Endothelial cell of umbilical vein (primary cell): ENCODE results near the gene BCR. TPM values are rescaled to one million over a fixed set of nuclear protein-coding genes. Genes with fewer than 3 reads are reported as not detected.

Experiments
- BruUV-seq: library from RNA; stranded (reverse); fragments of 400-500 nt; replicated peaks from 2 replicates; lab custom pipeline; 2021; lab: Mats Ljungman, UMichigan
- CTCF ChIA-PET: fragments of 300-600, 350-600 bp; sonication (Branson Sonifier 250); formaldehyde crosslinking; loops from one replicate; lab custom pipeline; 2021; ENCODE audit warnings: antibody characterized with exemption, inconsistent platforms; lab: Charles Lee
- POLR2A ChIA-PET: fragments of 300-600, 350-600 bp; sonication (Branson Sonifier 250); formaldehyde crosslinking; loops from one replicate; lab custom pipeline; 2021; ENCODE audit warnings: antibody characterized with exemption, inconsistent platforms; lab: Charles Lee
- DNase-seq: peaks from one replicate; pipeline ENCODE4 v3.0.0-alpha.2; 2011; ENCODE audit warnings: low read depth, low spot score
- FAIRE-seq: peaks from 2 replicates; lab custom pipeline; 2011; peaks lifted over from hg19 to GRCh38; lab: Jason Lieb, UNC
- H2AFZ ChIP-seq: 2 replicates; pipeline ENCODE4 v1.6.0; 2012; ENCODE audit warnings: low read depth, low read length, control low read depth, inconsistent platforms
- H3K27ac ChIP-seq: 2 replicates; pipeline ENCODE4 v1.5.1; 2011; ENCODE audit warnings: low read depth, mild to moderate bottlenecking, control low read depth, low read length, moderate library complexity; ENCODE audit not compliant: insufficient read depth
- H3K27me3 ChIP-seq, 2 experiments: 2 replicates each; pipeline versions ENCODE4 v1.6.0 to v1.6.1; 2011; ENCODE audit warnings: low read length in 2 of 2, mixed read lengths in 1 of 2; ENCODE audit not compliant: control insufficient read depth in 2 of 2, insufficient read depth in 2 of 2
- H3K36me3 ChIP-seq, 2 experiments: 2 replicates in 1 of 2; 3 replicates in 1 of 2; pipeline ENCODE4 v1.5.1; 2011; ENCODE audit warnings: low read length in 2 of 2, mild to moderate bottlenecking in 1 of 2, moderate library complexity in 1 of 2; ENCODE audit not compliant: control insufficient read depth in 2 of 2, insufficient read depth in 2 of 2; ENCODE audit errors: extremely low read depth in 1 of 2
- H3K4me1 ChIP-seq: 3 replicates; pipeline ENCODE4 v1.5.1; 2011; ENCODE audit warnings: mild to moderate bottlenecking, low read length; ENCODE audit not compliant: control insufficient read depth, insufficient read depth; ENCODE audit errors: extremely low read depth
- H3K4me2 ChIP-seq: 2 replicates; pipeline ENCODE4 v1.6.1; 2011; ENCODE audit warnings: low read length, control low read depth, mixed read lengths; ENCODE audit not compliant: insufficient read depth
- H3K4me3 ChIP-seq, 3 experiments: fragments of 200-600 bp in 1 of 3; sonication (generic), shearing (Covaris generic) in 1 of 3; replicated peaks in 1 of 3; 2 replicates each; pipeline ENCODE4 v1.5.1; 2011 to 2016; ENCODE audit warnings: control low read depth in 3 of 3, low read length in 3 of 3, mild to moderate bottlenecking in 2 of 3, inconsistent platforms in 1 of 3, low read depth in 1 of 3, moderate library complexity in 1 of 3; ENCODE audit not compliant: insufficient read depth in 1 of 3
- H3K79me2 ChIP-seq: 2 replicates; pipeline ENCODE4 v1.6.0; 2012; ENCODE audit warnings: low read length, inconsistent platforms; ENCODE audit not compliant: control insufficient read depth, insufficient read depth
- H3K9ac ChIP-seq: replicated peaks from 2 replicates; pipeline ENCODE3; 2011; ENCODE audit warnings: low read length, control low read depth; ENCODE audit not compliant: insufficient read depth; ENCODE audit errors: extremely low read depth
- H3K9me1 ChIP-seq: replicated peaks from 3 replicates; pipeline ENCODE4 v1.6.0; 2011; ENCODE audit warnings: mild to moderate bottlenecking, low read length; ENCODE audit not compliant: control insufficient read depth, insufficient read depth; ENCODE audit errors: extremely low read depth
- H3K9me3 ChIP-seq: replicated peaks from 2 replicates; pipeline ENCODE4 v1.5.1; 2012; ENCODE audit warnings: low read length, inconsistent platforms; ENCODE audit not compliant: control insufficient read depth, insufficient read depth
- H4K20me1 ChIP-seq: replicated peaks from 2 replicates; pipeline ENCODE3; 2011; ENCODE audit warnings: mild to moderate bottlenecking, low read length; ENCODE audit not compliant: control insufficient read depth, insufficient read depth; ENCODE audit errors: extremely low read depth
- EZH2 ChIP-seq: IDR thresholded peaks from 2 replicates; pipeline ENCODE4 v1.6.1; 2012; ENCODE audit warnings: borderline replicate concordance, low read depth, mild to moderate bottlenecking, moderate library complexity, low read length, inconsistent platforms; ENCODE audit not compliant: severe bottlenecking
- FOS ChIP-seq: IDR thresholded peaks from 2 replicates; pipeline ENCODE4 v1.6.1; 2011; ENCODE audit warnings: mild to moderate bottlenecking, low read length, moderate library complexity, borderline replicate concordance; ENCODE audit not compliant: insufficient read depth
- GATA2 ChIP-seq: IDR thresholded peaks from 2 replicates; pipeline ENCODE4 v1.7.0; 2011; ENCODE audit warnings: low read depth, mild to moderate bottlenecking, moderate library complexity, mixed read lengths, low read length; ENCODE audit not compliant: insufficient read length, insufficient read depth
- JUN ChIP-seq: IDR thresholded peaks from 2 replicates; pipeline ENCODE4 v1.6.1; 2011; ENCODE audit warnings: borderline replicate concordance, low read depth; ENCODE audit not compliant: insufficient read length, insufficient read depth
- MYC ChIP-seq: IDR thresholded peaks from one replicate; pipeline ENCODE4 v1.6.1; 2011; ENCODE audit warnings: mild to moderate bottlenecking, low read depth, low read length
- POLR2A ChIP-seq: IDR thresholded peaks from 2 replicates; pipeline ENCODE4 v1.6.1; 2012; ENCODE audit warnings: low read depth, mild to moderate bottlenecking, control low read depth, low read length
- POLR2AphosphoS5 ChIP-seq: IDR thresholded peaks from 2 replicates; pipeline ENCODE4 v1.6.1; 2012; ENCODE audit warnings: low read depth, mild to moderate bottlenecking, control low read depth, low read length, moderate library complexity; ENCODE audit not compliant: insufficient read depth
- dilution Hi-C: fragments of 300-500 bp; cut with MboI; formaldehyde crosslinking; loops from one replicate; pipeline ENCODE4 v1.15.0; 2019; ENCODE audit warnings: low sequenced_read_pairs; ENCODE audit not compliant: extremely low pct_ligation_motif_present
- intact Hi-C: fragments of 100-400 bp; cut with micrococcal nuclease; formaldehyde crosslinking; loops from one replicate; pipeline ENCODE4 v1.10.0; 2022
- polyA plus RNA-seq, 4 experiments: library from polyadenylated mRNA; depleted of rRNA in 3 of 4; stranded (reverse) in 3 of 4; unstranded in 1 of 4; fragments of >200 nt; gene quantifications; 2 replicates each; pipeline versions ENCODE4 v1.2.1 to v1.2.3, GENCODE V29; 2011 to 2012; ENCODE audit warnings: missing spikeins in 1 of 4
- total RNA-seq: library from RNA; stranded (reverse); gene quantifications from 2 replicates; pipeline ENCODE4 v1.2.3, GENCODE V29; 2021
- TF ChIP-seq, protein P1 (sequence below), 2 donors: IDR thresholded peaks; 1 replicate in 1 of 2; 2 replicates in 1 of 2; pipeline ENCODE4 v1.5.1; 2011; ENCODE audit warnings: low read length in 2 of 2, mild to moderate bottlenecking in 2 of 2, moderate library complexity in 2 of 2, control low read depth in 1 of 2, inconsistent platforms in 1 of 2, low read depth in 1 of 2; ENCODE audit not compliant: insufficient read depth in 1 of 2; ENCODE audit errors: extremely low read depth in 1 of 2

Gene BCR
- total and polyA plus RNA-seq, 2 donors (not counting 3 experiments of a cell fraction or from before 2014, with no cell fraction given) = 129 to 141 TPM

DNA sequence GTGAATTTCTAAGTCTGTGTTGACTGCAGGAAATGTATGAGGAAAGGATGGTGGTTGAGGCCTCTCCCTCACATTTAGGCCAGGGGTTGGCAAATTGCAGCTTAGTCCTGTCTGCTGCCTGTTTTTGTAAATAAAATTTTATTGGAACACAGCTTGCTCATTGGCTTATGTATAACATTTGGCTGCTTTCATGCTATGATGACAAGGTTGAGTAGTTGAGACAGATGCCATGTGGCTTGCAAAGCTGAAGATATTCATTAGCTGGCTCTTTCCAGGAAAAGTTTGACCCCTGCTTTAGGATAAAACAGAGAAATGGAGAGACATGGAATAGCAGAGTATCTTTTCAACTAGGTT is 46.2 kb downstream of the BCR start:
- dilution Hi-C loops = no loop called here
- H3K4me3 ChIP-seq = no peak overlapping the region
- intact Hi-C loops = loop anchor here (1.0 to 2.0 kb wide), 2 partner anchors 10 to 14 kb away; no protein-coding TSS in a partner anchor

DNA sequence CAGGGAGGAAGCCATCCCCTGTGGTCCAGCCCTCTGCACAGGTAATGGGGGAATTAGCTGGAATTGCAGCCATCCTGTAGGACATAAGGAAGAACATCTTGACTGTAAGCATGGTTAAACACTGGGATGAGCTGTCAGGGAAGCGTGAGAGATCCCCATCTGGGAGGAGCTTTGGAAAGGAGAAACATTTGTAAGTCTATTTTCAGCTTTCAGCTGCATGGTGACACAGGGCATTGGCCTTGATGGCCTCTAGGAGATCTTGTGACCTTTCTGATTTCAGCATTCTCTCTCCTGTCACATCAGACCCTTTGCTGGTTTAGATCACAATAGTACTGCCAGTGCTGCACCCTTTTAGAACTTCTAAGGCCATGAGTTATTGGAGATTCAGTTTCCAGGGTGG is 47.1 kb downstream of the BCR start:
- Histone ChIP-seq H3K9me1 (no peaks in the 10 kb centered on the region), H3K79me2 (peaks cover 93% of the 10 kb centered on the region), H3K27ac (peak overlapping the region; percentile 29), H3K4me2 (no peak overlapping the region), H3K9ac (no peak overlapping the region), H3K4me1 (peaks cover 54% of the 10 kb centered on the region), H3K4me3 (no peak overlapping the region), H3K9me3 (no peaks in the 10 kb centered on the region), H4K20me1 (no peaks in the 10 kb centered on the region), H3K27me3 (no peaks in the 10 kb centered on the region), H3K36me3 (peaks cover 0 to 3% of the 10 kb centered on the region in 2 experiments), H2AFZ (no peak overlapping the region)
- ChIA-PET POLR2A (no interaction called here), CTCF (interaction anchor here (1.2 to 4.5 kb wide), 3 partner anchors 16 to 55 kb away, joined by 4 to 29 read pairs (median 10); no protein-coding TSS in a partner anchor)
- no peak for FAIRE-seq
- TF ChIP-seq POLR2A (no peak), MYC (no peak), POLR2AphosphoS5 (no peak), EZH2 (no peak), GATA2 (no peak)
- TF ChIP-seq, protein P1, sequence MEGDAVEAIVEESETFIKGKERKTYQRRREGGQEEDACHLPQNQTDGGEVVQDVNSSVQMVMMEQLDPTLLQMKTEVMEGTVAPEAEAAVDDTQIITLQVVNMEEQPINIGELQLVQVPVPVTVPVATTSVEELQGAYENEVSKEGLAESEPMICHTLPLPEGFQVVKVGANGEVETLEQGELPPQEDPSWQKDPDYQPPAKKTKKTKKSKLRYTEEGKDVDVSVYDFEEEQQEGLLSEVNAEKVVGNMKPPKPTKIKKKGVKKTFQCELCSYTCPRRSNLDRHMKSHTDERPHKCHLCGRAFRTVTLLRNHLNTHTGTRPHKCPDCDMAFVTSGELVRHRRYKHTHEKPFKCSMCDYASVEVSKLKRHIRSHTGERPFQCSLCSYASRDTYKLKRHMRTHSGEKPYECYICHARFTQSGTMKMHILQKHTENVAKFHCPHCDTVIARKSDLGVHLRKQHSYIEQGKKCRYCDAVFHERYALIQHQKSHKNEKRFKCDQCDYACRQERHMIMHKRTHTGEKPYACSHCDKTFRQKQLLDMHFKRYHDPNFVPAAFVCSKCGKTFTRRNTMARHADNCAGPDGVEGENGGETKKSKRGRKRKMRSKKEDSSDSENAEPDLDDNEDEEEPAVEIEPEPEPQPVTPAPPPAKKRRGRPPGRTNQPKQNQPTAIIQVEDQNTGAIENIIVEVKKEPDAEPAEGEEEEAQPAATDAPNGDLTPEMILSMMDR (IDR thresholded peaks at IDR 0.05; ENCODE audit: extremely low read depth in 1 of 2, insufficient read depth in 1 of 2, low read depth in 1 of 2, low read length in 2 of 2) = no peak
- BruUV-seq = no TSS peak
- intact Hi-C loops = loop anchor here (2.0 kb wide), 1 partner anchor 13 kb away; no protein-coding TSS in a partner anchor
- dilution Hi-C loops = no loop called here
- no peak for DNase-seq

More for the DNA sequence above, 46.2 kb downstream of the BCR start:
- H3K9me3 ChIP-seq = no peaks in the 10 kb centered on the region
- BruUV-seq = no TSS peak
- H3K27me3 ChIP-seq = no peaks in the 10 kb centered on the region
- H2AFZ ChIP-seq = no peak overlapping the region
- TF ChIP-seq, protein P1 (IDR thresholded peaks at IDR 0.05; ENCODE audit: extremely low read depth in 1 of 2, insufficient read depth in 1 of 2, low read depth in 1 of 2, low read length in 2 of 2) = no peak
- TF ChIP-seq MYC (no peak), EZH2 (no peak), FOS (no peak), JUN (no peak)
- POLR2A ChIA-PET = interaction anchor here (1.1 kb wide), 1 partner anchor 11 kb away, joined by 4 read pairs; no protein-coding TSS in a partner anchor
- H3K36me3 ChIP-seq = peaks cover 0 to under 1% of the 10 kb centered on the region in 2 experiments
- DNase-seq = no peak
- CTCF ChIA-PET = interaction anchor here (0.8 to 4.5 kb wide), 11 partner anchors 8 to 77 kb away, joined by 3 to 29 read pairs (median 4); no protein-coding TSS in a partner anchor
- H3K9ac ChIP-seq = peak overlapping the region; percentile 59
- peak overlapping the region; percentile 62 for H3K4me2 ChIP-seq
- peaks cover 93% of the 10 kb centered on the region for H3K79me2 ChIP-seq
- no peak for FAIRE-seq
- H4K20me1 ChIP-seq = no peaks in the 10 kb centered on the region
- H3K4me1 ChIP-seq = peaks cover 58% of the 10 kb centered on the region
- H3K9me1 ChIP-seq = no peaks in the 10 kb centered on the region
- peak overlapping the region; percentile 87 for H3K27ac ChIP-seq
